Mucosa of gallbladder (tissue), 1 donor: ENCODE data around the gene RBFOX2. TPM values are rescaled to one million over a fixed set of nuclear protein-coding genes. Genes with fewer than 3 reads are reported as not detected.
"Not testable (repeated sequence)": the region's sequence is repeated elsewhere in the genome, so short reads cannot be mapped to it uniquely, and the experiment has no call there.

ENCODE experiments used
- DNase-seq: peaks from one replicate; pipeline ENCODE4 v3.0.0-alpha.2; 2020; ENCODE audit warnings: low spot score
- total RNA-seq: library from RNA; stranded (reverse); gene quantifications from one replicate; pipeline ENCODE4 v1.2.1, GENCODE V29; 2021
- donor health status: DM: no; HTN: no; CAD: no.

RBFOX2 gene
- total RNA-seq, 1 donor from 2014 or later, result 81.1 TPM

- DNase-seq, result no peak
Observed at GRCh38 chr22:35777335-35777975, 251.2 kb downstream of the RBFOX2 start.

GRCh38 chr22:35775339-35775738 is 253.3 kb downstream of the RBFOX2 start:
- DNase-seq, result no peak

- no peak for DNase-seq
Observed at GRCh38 chr22:35769974-35770373, 258.6 kb downstream of the RBFOX2 start.

DNA sequence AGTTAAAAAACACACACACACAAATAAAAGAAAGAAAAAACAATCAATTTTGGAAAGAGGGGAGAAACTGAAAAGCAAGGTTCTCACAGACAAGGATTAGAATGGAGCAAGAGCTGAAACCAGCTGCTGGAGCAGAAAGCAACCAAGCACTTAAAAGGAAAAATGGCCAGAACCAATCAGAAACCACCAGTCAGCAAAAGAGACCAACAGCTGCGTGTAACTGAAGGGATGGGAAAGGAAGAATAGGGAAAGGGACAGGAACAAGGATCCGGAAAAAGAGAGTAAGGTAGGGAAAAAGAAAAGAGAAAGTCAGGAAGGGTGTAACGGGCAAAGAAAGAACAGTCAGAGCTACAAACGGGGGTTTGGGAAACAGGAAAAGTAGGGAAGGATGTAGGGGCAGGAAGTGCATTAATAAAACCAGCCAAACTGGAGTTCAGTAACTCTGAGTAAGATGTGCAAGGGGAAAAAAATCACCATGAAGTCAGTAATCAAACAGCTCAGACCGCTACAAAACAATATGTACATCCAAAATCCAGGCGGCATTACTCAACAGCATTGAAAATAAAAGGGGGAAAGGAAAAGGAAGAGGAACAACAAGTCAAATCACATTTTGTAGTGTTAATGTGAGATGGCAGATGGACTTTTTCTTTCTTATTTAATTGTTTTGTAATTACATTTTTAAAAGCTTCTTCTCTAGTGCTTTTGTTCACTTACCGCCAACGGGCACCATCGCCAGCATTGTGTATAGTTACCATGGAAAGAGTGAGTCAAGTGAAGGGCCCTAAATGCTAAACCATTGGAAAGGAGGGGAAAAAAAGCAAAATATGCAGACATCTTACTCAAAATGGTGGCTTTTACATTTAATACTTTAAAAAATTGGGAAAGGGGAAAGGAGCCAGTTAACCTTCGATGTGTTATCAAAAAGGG is 261.7 kb downstream of the RBFOX2 start:
- DNase-seq, result no peak

DNA sequence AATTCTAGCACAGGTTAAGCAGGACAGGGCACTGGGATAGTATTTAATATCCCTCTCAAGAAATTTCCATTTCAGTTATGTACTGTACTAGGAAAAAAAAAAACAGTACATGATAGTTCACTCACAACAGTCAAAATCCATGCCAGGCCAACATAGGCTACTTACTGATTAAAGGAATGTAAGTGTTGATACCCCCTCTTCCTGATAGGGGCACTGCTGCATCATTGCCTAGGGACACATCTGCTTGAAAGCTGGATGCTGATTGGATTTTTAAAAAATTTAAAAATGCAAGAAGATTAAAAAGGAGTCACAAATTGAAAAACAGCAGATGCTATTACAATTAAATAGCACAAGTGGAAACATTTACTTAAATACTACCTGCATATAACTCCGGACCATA is 267.6 kb downstream of the RBFOX2 start:
- DNase-seq, result no peak

GRCh38 chr22:35758394-35758793 is 270.2 kb downstream of the RBFOX2 start:
- DNase-seq, result no peak

DNA sequence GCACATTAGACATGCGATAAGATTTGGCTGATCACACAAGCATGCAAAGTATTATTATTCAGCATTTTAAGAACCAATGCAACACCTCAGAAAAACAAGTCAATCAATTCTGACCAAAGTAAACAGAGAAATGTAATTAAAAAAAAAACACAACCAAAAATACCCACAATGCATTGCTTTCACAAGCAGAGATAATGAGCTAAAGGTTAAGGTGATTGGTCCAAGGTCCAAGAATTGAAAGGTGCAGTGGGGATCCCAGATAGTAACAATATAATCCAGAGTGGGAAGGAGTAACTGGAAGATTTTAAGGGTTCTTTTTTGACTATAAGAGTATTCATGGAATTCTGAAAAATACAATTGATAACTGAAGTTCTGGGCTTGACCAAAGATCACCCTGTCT is 271.9 kb downstream of the RBFOX2 start:
- no peak for DNase-seq

DNA sequence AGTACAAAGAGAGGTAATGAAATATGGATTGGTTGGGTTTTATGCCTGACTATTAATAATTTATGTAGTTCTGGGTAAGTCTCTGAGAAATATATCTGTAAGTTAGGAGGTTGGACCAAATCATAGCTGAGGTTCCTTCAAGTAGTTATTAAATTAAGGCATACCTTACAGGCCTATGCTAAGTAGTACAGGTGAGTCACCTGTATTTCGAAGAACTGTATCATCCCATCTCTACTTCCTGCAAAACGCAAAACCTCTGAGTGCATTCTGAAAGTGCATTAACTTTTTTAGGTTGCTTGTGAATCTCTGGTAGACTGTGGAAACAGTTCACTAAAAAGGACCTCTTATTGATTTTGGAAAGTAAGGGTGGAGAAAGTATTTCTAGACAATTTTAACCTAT is 273.9 kb downstream of the RBFOX2 start:
- no peak for DNase-seq

- no peak for DNase-seq
Observed at GRCh38 chr22:35752863-35753189, 275.8 kb downstream of the RBFOX2 start.

DNA sequence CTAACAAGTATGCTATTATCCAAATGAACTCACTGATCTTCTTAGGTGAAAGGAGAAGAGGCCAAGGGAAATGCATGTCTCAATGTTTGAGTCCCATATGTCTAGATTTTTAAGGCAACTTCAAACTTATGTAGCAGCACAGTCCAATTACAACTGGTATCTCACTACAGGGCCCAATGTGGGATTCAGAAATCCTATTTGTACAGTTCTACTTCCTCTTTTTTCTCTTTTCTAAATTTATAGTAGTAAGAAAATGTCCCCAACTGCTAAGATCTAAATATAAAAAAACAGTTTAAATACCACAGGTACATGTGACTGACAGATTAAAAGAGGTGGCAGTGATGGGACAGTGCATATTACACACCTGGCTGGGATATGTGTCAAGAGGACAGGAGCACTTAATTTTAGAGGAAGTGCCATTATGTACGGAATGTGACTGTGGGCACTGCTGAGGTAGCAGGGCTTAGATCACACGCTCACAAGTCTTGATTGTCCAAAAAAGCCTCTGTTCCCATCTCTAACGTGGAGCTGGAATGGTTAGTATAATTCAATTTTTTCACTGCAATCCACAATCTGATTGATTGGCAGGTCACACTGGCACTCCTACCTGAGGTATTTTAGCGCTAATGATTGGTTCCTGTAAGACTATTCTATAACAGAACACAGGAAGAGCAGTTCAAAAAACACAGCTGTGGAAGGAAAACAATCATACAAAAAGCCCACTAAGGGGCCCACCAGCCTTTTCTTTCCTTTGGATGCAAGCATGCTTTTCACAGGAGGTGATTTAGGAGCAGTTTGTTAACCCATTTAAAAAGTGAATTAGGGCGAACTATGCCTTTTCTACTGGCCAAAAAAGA is 276.4 kb downstream of the RBFOX2 start:
- DNase-seq, result no peak

GRCh38 chr22:35749808-35750207 is 278.8 kb downstream of the RBFOX2 start:
- no peak for DNase-seq

DNA sequence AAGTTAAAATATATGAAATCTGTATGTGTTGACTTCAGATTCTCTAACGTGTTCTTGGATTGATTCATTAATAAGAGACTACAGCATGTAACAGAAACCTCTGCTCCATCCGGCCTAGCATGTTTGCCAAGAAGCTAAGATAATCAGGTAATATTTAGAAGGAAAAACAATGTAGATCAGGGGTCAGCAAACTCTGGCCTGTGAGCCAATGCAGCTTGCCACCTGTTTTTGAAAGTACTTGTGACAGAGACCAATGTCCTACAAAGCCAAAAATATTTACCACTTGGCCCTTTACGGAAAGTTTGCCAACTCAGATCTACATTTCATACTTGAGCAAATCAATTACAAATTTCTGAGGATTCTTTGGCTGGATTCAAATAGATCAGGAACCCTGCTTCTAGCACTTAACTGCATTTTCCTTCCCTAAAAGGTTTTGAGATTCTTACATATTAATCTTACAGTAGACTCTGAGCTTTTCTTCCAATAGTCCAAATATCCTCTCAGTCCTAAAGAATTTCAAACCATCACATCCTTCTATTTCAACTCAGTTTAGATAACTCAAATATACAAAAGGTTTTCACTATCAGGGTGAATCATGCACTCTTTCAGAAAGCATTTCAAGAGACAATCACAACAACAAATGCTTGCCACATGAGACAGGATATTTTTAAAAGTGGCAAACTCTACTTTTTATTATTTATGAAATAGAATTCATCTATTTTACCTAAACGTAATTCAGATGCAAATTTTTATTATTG is 281.5 kb downstream of the RBFOX2 start:
- peak; percentile 57 for DNase-seq

DNA sequence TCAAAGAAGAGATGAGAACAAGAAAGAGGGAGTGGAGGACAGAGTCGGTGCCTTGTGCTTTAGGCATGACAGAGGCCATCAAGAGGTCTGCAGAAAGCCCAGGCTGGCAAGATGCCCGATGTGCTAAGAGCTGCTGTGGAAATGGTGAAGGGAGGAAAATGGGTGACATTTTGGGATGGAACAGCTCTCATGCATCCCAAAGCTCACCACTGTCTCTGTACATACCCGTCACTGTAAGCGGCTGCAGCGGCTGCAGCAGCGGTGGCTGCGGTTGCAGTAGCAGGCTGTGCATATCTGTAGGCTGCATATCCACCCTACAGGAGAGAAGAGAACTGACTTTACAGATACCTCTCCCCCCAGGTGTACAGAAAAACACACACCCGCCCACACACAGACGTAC is 282.4 kb downstream of the RBFOX2 start:
- DNase-seq, result no peak

- no peak for DNase-seq
Observed at GRCh38 chr22:35743326-35743860, 285.2 kb downstream of the RBFOX2 start.

DNA sequence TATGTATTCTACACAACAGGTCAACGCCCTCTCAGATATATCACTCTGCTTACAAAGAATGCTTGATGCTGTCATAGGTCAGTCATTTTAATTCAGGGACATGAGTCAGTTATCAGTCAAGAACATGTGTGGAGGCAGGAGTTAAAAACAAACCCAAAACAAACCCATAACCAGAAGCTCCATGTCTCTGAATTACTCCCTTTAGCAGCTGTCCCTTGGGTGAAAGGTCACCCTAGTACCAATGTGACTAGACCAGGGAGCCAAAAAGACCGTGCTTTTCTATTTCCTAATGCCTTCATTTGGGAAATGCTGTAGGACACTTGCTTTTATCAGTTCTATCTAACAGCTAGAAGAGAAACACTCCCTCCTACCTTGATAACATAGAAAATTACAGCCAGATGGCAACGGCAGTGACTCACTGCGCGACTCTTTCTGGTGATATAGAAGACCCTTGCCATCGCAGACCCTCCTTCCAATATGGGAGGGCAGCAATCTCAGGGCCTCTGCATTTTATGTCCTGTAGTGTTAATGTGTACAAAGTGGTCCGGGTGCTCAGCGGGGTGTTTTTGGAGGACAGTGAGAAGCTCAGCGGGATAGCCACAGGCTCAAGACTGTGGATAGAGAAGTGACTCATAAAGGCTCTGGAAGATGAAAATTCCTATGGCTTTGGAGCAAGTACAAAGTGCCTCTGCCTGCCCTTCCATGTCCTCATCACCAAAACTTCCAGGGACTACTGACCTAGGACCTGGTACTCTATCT is 286.1 kb downstream of the RBFOX2 start:
- DNase-seq, result no peak

GRCh38 chr22:35740616-35741015 is 288.0 kb downstream of the RBFOX2 start:
- DNase-seq, result no peak

DNA sequence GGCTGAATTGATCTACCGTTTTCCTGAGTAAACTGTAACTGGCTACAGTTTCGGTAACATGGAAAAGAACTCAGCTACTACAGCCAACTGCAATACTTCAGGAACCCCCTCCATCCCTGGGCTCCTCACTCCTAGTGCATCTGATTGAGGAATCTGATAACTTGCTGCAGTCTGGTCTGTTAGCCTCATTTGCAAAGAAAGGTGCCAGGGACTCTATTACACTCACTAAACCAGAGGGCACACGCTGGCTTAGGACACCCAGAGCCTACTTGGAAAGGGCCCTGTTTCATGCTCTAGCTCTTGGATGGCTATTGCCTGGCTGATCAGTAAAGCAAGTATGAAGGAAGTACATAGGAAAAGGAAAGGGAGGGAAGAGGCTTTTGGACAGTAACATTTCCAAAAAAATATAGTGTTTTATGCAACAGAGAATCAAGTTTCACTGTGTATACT is 288.7 kb downstream of the RBFOX2 start:
- DNase-seq, result no peak

- DNase-seq, result no peak
Observed at GRCh38 chr22:35739076-35739930, 289.3 kb downstream of the RBFOX2 start.

DNA sequence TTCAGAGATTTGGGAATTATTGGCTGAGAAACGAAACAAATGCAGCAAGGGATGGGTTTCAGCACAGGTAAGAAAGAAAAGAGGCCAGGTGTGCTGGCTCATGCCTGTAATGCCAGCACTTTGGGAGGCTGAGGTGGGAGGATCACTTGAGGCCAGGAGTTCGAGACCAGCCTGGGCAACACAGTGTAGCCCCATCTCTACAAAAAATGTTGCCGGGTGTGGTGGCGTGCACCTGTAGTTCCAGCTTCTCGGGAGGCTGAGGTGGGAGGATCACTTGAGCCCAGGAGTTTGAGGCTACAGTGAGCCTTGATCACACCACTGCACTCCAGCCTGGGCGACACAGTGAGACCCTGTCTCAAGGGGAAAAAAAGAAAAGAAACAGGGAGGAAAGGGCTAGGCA is 290.7 kb downstream of the RBFOX2 start:
- not testable (repeated sequence) for DNase-seq

GRCh38 chr22:35736701-35737100 is 291.9 kb downstream of the RBFOX2 start:
- DNase-seq, result no peak
